ENCODE results near the gene SIX4.
A peak's percentile ranks its signal among the peaks of the same experiment; 100 is the strongest.
"Not testable (repeated sequence)": the region's sequence is repeated elsewhere in the genome, so short reads cannot be mapped to it uniquely, and the experiment has no call there.

Gene SIX4

DNA sequence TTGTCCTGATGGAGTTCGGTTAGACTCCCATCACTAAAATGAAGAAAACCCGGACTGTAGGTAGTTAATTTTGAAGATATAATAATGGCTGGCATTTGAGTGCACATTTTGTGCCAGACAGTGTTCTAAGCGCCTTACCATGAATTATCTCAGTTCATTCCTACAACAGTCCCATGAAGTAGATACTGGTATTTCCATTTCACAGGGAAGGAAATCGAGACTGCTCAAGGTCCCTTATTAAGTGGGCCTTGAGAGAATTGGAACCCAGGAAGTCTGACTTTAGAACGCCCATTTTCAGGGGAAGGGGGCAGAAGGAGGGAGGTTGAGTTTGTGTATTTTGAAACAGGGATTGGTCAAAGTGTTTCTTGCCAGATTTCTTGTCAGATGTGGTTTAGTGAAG is 11.3 kb upstream of the SIX4 start:
- Mint-ChIP-seq H3K27ac (peak overlapping the region; percentile 62), H3K4me1 (ENCODE audit: low read depth) (peaks cover 17% of the 10 kb centered on the region), H3K9me3 (no peaks in the 10 kb centered on the region), H3K27me3 (ENCODE audit: low read depth) (peaks cover 27% of the 10 kb centered on the region), H3K4me3 (peak overlapping the region; percentile 98), H3K36me3 (ENCODE audit: low read depth) (peaks cover 3% of the 10 kb centered on the region)
- no peak for DNase-seq (ENCODE audit: low spot score)

DNA sequence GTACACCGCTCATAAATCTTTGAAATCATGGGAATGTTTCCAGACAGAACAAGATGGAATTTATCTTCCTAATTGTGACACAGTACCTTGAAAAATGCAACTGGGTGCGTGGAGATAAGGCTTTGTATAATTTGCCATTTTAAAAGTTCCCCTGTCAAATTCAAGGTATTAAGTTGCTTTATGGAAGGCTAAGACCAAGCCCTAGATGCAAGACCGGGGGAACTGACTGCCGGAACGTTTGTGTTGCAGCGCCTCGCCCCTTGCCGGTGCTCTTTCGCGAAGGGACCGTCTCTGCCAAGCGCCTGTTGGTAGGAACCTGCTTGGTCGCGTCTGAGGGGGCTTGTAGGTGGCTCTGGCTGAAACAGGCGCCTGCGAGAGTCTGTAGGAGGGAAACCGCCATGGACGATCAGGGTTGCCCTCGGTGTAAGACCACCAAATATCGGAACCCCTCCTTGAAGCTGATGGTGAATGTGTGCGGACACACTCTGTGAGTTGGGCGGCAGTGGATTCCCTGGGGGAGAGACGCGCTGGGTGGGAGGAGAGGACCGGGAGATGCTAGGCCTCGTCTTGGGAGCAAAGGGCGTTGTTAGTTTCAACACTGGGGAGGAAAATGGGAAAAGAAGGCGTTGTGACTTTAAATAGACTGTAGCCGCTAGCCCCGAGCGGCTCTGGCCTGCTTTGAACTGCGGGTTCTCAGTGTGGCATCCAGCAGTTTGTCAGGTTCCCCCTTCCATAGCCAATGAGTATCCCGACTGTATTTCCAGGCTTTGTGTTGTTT is 10.5 kb upstream of the SIX4 start, which contains the start of gene MNAT1:
Gene MNAT1, plus strand, starts transcription at position 297 of the 778 bp plus-strand sequence. Its CDS starts 102 bp downstream, at position 399.
- Mint-ChIP-seq H3K4me3 (peak within 1 kb of the TSS; percentile 98), H3K27me3 (ENCODE audit: low read depth) (peaks cover 33% of the 10 kb centered on the region), H3K9me3 (no peaks in the 10 kb centered on the region), H3K36me3 (ENCODE audit: low read depth) (peaks cover 3% of the 10 kb centered on the region), H3K4me1 (ENCODE audit: low read depth) (peaks cover 17% of the 10 kb centered on the region), H3K27ac (peak within 1 kb of the TSS; percentile 86)
- peak; percentile 69 for DNase-seq (ENCODE audit: low spot score)

DNA sequence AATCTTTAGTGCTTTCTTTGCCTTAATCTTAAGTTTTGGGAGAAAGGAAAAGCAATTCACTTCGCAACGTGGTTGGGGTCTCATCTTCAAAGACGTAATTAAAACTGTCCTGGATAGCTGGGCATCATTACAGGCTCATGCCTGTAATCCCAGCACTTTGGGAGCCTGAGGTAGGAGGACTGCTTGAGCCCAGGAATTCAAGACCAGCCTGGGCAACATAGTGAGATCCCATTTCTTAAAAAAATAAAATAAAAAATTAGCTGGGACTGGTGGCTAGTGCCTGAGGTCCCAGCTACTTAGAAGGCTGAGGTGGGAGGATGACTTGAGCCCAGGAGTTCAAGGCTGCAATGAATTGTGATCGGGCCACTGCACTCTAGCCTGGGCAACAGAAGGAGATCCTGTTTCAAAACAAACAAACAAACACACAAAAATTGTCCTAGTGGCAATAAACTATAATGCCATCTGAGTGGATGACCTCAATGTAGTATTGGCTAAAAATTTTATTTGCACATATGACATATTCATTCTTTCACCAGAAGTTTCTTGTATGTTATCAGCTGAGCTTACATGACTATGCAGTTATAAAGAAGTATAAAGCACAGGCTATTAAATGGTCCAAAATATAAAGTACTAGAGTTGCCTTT is 8.8 kb upstream of the SIX4 start:
- Mint-ChIP-seq H3K36me3 (ENCODE audit: low read depth) (peaks cover 3% of the 10 kb centered on the region), H3K4me3 (no peak overlapping the region), H3K9me3 (no peaks in the 10 kb centered on the region), H3K27ac (no peak overlapping the region), H3K4me1 (ENCODE audit: low read depth) (peaks cover 14% of the 10 kb centered on the region), H3K27me3 (ENCODE audit: low read depth) (peaks cover 49% of the 10 kb centered on the region)
- DNase-seq (ENCODE audit: low spot score), result no peak

DNA sequence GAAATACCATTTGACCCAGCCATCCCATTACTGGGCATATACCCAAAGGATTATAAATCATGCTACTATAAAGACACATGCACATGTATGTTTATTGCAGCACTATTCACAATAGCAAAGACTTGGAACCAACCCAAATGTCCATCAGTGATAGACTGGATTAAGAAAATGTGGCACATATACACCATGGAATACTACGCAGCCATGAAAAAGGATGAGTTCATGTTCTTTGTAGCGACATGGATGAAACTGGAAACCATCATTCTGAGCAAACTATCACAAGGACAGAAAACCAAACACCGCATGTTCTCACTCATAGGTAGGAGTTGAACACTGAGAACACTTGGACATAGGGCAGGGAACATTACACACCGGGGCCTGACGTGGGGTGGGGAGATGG is 7.1 kb upstream of the SIX4 start:
- not testable (repeated sequence) for DNase-seq (ENCODE audit: low spot score); H3K36me3 Mint-ChIP-seq (ENCODE audit: low read depth); H3K4me3 Mint-ChIP-seq; H3K9me3 Mint-ChIP-seq; H3K27ac Mint-ChIP-seq
- Mint-ChIP-seq H3K4me1 (ENCODE audit: low read depth) (peaks cover 18% of the 10 kb centered on the region), H3K27me3 (ENCODE audit: low read depth) (peaks cover 64% of the 10 kb centered on the region)

DNA sequence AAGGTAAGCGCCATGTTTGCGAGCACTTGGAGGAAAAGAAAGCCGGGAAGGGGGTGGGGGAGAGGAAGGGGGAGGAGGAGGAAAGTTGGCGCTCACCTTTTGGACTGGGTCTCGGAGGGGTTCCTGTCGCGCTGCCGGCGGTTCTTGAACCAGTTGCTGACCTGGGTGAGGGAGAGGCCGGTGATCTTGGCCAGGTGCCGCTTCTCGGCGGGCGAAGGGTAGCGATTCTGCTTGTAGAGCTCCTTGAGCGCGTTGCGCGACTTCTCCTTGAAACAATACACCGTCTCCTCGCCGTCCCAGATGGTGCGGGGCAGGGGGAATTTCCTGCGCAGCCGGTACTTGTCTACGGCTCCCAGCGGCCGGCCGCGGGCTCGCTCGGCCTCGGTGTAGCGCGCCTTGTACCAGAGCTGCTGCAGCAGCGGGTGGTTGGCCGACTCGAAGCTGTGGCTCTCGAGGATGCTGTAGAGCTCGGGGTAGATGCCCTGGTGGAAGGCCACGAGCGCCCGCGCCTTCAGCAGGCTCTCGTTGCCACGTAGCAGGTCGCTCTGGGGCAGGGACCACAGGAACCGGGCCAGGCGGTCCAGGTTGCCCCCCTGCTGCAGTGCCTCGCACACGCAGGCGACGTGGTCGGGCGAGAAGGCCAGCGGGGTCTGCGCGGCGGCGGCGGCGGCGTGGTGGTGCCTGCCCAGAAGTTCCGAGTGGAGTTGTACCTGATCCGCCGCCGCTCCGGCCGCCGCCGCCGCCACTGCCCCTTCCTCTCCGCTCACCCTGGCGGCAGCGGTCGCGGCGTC is 840 bp downstream of the SIX4 start:
- Mint-ChIP-seq H3K27me3 (ENCODE audit: low read depth) (peaks cover 82% of the 10 kb centered on the region), H3K36me3 (ENCODE audit: low read depth) (no peaks in the 10 kb centered on the region), H3K27ac (no peak overlapping the region), H3K9me3 (no peaks in the 10 kb centered on the region), H3K4me3 (peak overlapping the region; percentile 91), H3K4me1 (ENCODE audit: low read depth) (peaks cover 24% of the 10 kb centered on the region)
- peak; percentile 18 for DNase-seq (ENCODE audit: low spot score)

DNA sequence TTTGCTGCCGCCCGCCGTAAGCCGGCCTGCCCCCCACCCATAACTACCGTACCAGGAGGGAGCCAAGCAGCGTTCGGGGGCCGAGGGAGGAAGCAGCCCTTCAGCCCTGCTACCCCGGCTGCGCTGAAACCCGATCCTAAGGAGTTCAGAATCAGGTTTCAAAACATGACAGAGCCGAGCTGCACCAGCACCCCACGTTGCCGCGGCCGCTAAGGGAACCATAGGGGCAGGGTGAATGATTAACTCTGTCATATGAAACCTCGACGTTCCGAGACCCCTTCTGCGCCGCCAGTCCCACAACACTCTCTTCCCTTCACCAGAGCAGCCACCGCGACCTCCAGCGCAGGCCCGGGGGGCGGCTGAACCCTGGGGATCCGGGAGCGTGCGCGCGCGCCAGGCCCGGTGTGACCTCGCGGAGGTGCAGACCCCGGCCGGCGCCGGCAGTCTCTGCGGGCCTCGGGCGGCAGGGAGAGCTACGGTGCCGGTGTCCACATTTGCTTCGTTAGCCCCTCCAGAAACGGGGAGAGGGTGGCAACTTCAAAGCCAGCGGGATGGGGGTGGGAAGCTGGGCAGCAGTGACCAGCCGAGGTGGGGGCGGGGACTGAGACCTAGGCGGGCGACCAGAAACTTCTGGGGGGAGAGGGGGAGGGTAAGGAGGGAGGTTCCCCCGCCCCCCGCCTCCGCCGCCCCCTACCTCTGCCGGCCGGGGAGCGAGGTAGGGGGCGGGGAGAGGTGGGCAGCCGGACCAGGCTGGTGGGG is 1.6 kb downstream of the SIX4 start:
- peaks cover 78% of the 10 kb centered on the region for H3K27me3 Mint-ChIP-seq (ENCODE audit: low read depth)
- H3K9me3 Mint-ChIP-seq, result no peaks in the 10 kb centered on the region
- H3K4me3 Mint-ChIP-seq, result peak overlapping the region; percentile 86
- peak overlapping the region; percentile 42 for H3K27ac Mint-ChIP-seq
- H3K36me3 Mint-ChIP-seq (ENCODE audit: low read depth), result no peaks in the 10 kb centered on the region
- H3K4me1 Mint-ChIP-seq (ENCODE audit: low read depth), result peaks cover 24% of the 10 kb centered on the region
- DNase-seq (ENCODE audit: low spot score), result no peak

DNA sequence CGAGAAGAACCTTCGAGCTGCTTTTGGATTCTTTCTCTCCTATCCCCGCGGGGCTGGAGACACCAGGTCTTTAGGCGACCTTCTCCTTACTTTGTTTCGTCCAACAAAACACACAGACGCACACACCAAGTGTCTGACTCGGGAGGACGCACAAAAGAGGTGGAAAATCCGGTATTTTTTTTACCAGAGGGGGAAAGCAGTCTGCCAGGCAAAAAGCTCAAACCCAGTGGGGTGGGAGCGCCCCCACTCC is 2.1 kb downstream of the SIX4 start:
- Mint-ChIP-seq H3K27ac (no peak overlapping the region), H3K4me1 (ENCODE audit: low read depth) (peaks cover 23% of the 10 kb centered on the region), H3K9me3 (no peaks in the 10 kb centered on the region), H3K36me3 (ENCODE audit: low read depth) (no peaks in the 10 kb centered on the region), H3K4me3 (peak overlapping the region; percentile 86), H3K27me3 (ENCODE audit: low read depth) (peaks cover 73% of the 10 kb centered on the region)
- DNase-seq (ENCODE audit: low spot score), result no peak

DNA sequence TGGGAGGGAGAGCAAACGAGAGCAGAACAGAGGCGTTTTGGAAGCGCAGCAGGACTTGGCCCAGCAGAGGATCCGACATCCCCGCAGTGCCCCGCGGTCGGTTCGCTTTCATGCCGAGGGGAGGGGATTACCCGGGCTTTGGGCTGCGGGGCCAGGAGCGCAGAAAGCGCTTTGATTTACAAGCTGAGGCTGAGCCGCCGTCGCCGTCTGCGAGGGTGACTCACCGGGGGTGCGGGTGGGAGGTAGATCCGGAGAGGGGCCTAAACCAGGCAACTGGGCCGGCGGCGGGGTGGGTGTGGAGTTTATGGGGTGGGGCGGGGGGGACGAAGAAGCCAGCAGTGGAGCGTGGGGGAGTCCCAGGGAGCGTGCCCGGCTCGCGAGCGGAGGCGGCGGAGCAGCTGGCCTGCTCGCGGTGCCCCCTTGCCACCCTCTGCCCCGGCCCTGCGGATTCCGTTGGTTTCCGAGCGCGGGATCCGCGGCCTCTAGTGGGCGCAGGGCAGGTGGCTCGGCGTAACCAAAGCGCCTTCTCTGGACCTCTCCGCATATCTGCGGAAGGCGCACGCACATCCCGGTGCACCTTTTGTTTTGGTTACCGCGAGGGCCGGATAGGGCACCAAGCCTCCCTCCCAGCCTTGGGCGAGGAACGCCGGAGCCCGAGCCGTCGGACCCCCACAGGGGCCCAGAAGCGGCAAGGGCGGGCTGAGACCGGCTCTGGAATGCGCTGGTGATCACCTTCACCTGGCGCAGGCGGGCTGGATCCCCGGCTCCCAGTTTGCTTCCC is 2.6 kb downstream of the SIX4 start:
- Mint-ChIP-seq H3K27ac (no peak overlapping the region), H3K36me3 (ENCODE audit: low read depth) (no peaks in the 10 kb centered on the region), H3K9me3 (no peaks in the 10 kb centered on the region), H3K27me3 (ENCODE audit: low read depth) (peaks cover 68% of the 10 kb centered on the region), H3K4me1 (ENCODE audit: low read depth) (peaks cover 19% of the 10 kb centered on the region), H3K4me3 (peak overlapping the region; percentile 86)
- DNase-seq (ENCODE audit: low spot score), result peak; percentile 55

DNA sequence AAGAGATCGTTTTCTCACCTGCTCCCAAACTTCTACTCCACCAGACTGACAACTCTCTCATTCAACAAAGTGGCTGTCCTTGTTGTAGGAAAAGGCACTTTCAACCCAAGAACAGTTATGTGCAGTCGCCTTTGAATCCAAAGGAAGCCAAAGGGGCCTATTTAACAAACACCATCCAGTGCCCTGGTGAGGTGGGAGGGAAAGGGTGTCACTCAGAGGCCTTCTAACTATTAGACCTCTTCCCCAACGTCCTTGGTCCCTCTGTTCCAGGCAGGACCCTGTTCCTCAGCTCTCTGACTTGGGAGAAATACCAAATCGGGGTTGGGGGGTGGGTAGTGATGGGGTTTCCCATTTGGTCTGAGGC is 3.2 kb downstream of the SIX4 start:
- Mint-ChIP-seq H3K4me1 (ENCODE audit: low read depth) (peaks cover 19% of the 10 kb centered on the region), H3K36me3 (ENCODE audit: low read depth) (no peaks in the 10 kb centered on the region), H3K4me3 (peak overlapping the region; percentile 68), H3K27ac (no peak overlapping the region), H3K9me3 (no peaks in the 10 kb centered on the region), H3K27me3 (ENCODE audit: low read depth) (peaks cover 64% of the 10 kb centered on the region)
- DNase-seq (ENCODE audit: low spot score), result no peak

DNA sequence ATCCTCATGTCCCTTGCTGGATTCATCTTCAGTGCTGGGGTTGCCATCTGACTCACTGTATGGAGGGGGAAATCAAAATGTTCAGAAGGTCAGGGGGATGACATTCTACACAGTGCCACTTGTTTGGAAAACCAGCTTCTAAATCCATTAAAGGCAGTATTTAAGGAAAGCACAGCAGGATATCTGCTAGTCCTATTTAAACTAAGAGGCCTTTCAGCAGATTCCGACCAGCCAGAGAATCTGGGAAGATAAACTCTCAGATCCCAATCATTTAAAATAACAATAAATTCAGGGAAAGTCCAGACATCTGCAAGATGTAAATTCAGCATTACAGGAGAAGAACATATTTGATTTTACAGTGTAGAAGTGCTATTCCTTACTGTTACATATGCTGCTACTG is 3.8 kb downstream of the SIX4 start:
- Mint-ChIP-seq H3K36me3 (ENCODE audit: low read depth) (no peaks in the 10 kb centered on the region), H3K9me3 (no peaks in the 10 kb centered on the region), H3K4me1 (ENCODE audit: low read depth) (peaks cover 19% of the 10 kb centered on the region), H3K27ac (no peak overlapping the region), H3K27me3 (ENCODE audit: low read depth) (peaks cover 62% of the 10 kb centered on the region), H3K4me3 (no peak overlapping the region)
- no peak for DNase-seq (ENCODE audit: low spot score)

DNA sequence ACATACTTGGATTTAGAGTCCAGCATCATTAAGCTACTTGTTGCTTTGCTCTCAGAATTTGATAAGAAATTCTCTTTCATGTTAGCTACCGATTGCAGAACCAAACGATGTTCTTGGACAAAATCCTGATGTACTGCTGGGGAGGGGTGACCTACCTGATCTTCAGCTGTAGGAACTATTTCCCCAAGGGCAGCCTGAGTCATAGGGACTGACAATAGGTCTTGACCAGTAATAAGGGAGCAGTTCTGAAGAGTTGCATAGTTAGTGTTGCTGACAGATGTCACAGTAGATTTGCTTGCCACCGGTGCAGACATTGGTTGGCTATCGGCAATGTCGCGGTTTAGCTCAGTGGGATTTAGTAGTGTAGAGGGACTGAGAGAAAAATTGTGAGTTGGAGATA is 10.6 kb downstream of the SIX4 start:
- Mint-ChIP-seq H3K27ac (no peak overlapping the region), H3K4me3 (no peak overlapping the region), H3K9me3 (no peaks in the 10 kb centered on the region), H3K27me3 (ENCODE audit: low read depth) (peaks cover 45% of the 10 kb centered on the region), H3K4me1 (ENCODE audit: low read depth) (no peaks in the 10 kb centered on the region), H3K36me3 (ENCODE audit: low read depth) (no peaks in the 10 kb centered on the region)
- DNase-seq (ENCODE audit: low spot score), result no peak

DNA sequence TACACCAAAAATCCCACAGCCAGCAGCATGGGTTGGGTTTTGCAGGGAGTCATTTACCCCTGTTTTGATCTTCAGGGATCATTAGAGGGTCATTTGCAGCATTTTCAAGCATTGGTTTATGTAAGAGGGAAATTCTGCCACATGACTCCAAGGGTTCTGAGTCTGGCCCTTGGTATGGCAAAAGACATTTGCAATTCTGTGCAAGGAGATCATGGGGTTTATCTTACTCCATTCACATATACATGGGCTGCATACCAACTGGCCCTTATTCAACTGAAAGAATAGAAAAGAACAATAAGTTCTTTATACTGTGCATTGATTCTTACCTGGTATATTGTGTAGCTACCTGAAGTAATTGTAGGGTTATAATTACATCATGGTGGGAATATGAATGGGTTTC is 13.7 kb downstream of the SIX4 start:
- H3K4me3 Mint-ChIP-seq, result no peak overlapping the region
- H3K9me3 Mint-ChIP-seq, result no peaks in the 10 kb centered on the region
- H3K4me1 Mint-ChIP-seq (ENCODE audit: low read depth), result no peaks in the 10 kb centered on the region
- H3K27me3 Mint-ChIP-seq (ENCODE audit: low read depth), result peaks cover 55% of the 10 kb centered on the region
- DNase-seq (ENCODE audit: low spot score), result no peak
- H3K27ac Mint-ChIP-seq, result no peak overlapping the region
- no peaks in the 10 kb centered on the region for H3K36me3 Mint-ChIP-seq (ENCODE audit: low read depth)

DNA sequence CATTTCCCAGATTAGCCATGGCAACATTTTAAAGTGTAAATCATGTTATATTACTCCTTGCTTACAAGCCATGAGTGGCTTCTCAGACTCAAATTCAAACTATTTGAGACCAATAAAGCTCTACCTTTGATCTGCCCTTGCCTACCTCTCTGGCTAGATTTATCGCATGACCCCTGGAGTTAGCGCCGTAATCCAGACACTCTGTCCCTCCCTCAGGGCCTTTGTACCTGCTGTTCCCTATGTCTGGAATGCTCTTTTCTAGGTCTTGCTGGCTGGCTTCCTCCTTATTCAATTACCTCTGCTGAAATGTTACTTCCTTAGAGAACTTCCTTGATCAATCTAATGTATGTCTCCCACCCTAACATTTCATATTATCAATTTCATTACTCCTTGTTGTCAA is 16.3 kb downstream of the SIX4 start:
- no peak overlapping the region for H3K27ac Mint-ChIP-seq
- no peaks in the 10 kb centered on the region for H3K36me3 Mint-ChIP-seq (ENCODE audit: low read depth)
- H3K4me1 Mint-ChIP-seq (ENCODE audit: low read depth), result no peaks in the 10 kb centered on the region
- no peak for DNase-seq (ENCODE audit: low spot score)
- no peak overlapping the region for H3K4me3 Mint-ChIP-seq
- H3K9me3 Mint-ChIP-seq, result no peaks in the 10 kb centered on the region
- peaks cover 38% of the 10 kb centered on the region for H3K27me3 Mint-ChIP-seq (ENCODE audit: low read depth)
